ENCODE data around the gene NCAPG2.

NCAPG2 gene

DNA sequence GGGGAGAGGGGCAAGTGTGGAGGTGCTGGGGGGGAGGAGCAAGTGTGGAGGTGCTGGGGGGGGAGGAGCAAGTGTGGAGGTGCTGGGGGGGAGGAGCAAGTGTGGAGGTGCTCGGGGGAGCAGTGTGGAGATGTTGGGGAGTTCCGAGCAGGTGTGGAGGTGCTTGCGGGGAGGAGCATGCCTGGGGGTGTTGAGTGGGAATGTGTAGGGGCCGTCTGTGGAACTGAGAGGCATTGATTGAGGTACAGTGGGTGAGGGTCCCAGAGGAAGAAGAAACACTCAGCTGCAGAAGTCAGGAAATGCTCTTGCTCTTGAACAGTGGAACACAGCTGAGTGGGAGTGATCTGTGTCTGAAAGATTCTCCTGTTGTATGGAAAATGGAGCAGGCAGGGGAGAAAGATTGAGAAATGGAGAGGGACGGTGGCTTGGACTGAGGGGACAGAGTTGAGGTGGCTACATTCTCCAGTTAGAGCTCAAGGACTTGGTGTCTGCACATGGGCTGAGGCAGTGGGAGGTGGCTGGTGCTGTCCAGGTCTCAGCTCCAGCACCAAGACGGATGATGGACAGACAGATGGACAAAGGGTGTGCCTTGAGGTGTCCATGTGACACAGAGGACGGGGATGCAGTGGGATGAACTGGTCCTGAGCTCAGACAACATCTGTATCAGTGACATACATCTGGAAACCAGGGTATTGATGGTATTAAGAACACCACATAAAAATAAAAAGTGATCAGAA is 25.2 kb upstream of the NCAPG2 start:
- Histone ChIP-seq H3K4me1 (no peaks in the 10 kb centered on the region), H3K4me3 (no peak overlapping the region), H3K9me3 (no peaks in the 10 kb centered on the region), H3K36me3 (replicated peaks) (no peaks in the 10 kb centered on the region; the same call in 1 of the 2 replicates), H3K27me3 (ENCODE audit: low read depth) (no peaks in the 10 kb centered on the region)
- in situ Hi-C loops (cut with MboI; ENCODE audit: low sequenced_read_pairs): no loop called here
- no peak for DNase-seq (ENCODE audit: low spot score in 2 of 2)

DNA sequence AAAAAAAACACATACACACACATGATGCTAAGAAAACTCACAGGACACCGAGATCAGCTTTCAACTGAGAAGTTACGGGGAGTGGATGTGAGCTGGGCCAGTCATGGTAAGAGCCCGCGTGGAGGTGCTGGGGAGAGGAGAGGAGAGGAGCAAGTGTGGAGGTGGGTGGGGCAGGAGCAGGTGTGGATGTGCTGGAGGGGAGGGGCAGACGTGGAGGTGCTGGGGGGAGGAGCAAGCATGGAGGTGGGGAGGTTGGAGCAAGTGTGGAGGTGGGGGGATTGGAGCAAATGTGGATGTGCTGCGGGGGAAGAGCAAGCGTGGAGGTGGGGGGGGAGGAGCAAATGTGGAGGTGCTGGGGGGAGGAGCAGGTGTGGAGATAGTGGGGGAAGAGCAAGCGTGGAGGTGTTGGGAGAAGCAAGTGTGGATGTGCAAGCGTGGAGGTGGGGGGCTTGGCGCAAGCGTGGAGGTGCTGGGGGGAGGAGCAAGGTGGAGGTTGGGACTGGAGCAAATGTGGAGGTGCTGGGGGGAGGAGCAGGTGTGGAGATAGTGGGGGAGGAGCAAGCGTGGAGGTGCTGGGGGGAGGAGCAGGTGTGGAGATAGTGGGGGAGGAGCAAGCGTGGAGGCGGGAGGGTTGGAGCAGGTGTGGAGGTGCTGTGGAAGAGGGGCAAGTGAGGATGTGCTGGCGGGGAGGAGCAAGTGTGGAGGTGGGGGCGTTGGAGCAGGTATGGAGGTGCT is 24.5 kb upstream of the NCAPG2 start:
- Histone ChIP-seq H3K4me3 (no peak overlapping the region), H3K27me3 (ENCODE audit: low read depth) (no peaks in the 10 kb centered on the region), H3K36me3 (replicated peaks) (no peaks in the 10 kb centered on the region; the same call in 1 of the 2 replicates), H3K4me1 (no peaks in the 10 kb centered on the region), H3K9me3 (no peaks in the 10 kb centered on the region)
- in situ Hi-C loops (cut with MboI; ENCODE audit: low sequenced_read_pairs): no loop called here
- DNase-seq (ENCODE audit: low spot score in 2 of 2): no peak

DNA sequence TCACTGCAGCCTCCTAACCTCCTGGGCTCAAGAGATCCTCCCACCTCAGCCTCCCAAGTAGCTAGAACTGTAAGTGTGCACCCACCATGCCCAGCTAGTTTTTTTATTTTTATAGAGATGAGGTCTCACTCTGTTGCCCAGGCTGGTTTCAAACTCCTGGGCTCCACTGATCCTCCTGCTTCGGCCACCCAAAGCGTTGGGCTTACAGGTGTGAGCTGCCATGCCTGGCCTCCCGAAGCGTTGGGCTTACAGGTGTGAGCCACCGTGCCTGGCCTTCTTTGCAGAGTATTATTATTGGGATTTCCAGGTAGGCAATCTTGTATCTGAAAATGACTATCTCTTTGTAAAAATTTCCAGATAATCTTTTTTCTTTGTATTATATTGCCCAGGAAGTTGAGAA is 23.1 kb upstream of the NCAPG2 start:
- Histone ChIP-seq H3K9me3 (no peaks in the 10 kb centered on the region), H3K36me3 (replicated peaks) (no peaks in the 10 kb centered on the region), H3K4me1 (no peaks in the 10 kb centered on the region), H3K4me3 (no peak overlapping the region), H3K27me3 (ENCODE audit: low read depth) (no peaks in the 10 kb centered on the region)
- DNase-seq (ENCODE audit: low spot score in 2 of 2): no peak
- in situ Hi-C loops (cut with MboI; ENCODE audit: low sequenced_read_pairs): no loop called here

DNA sequence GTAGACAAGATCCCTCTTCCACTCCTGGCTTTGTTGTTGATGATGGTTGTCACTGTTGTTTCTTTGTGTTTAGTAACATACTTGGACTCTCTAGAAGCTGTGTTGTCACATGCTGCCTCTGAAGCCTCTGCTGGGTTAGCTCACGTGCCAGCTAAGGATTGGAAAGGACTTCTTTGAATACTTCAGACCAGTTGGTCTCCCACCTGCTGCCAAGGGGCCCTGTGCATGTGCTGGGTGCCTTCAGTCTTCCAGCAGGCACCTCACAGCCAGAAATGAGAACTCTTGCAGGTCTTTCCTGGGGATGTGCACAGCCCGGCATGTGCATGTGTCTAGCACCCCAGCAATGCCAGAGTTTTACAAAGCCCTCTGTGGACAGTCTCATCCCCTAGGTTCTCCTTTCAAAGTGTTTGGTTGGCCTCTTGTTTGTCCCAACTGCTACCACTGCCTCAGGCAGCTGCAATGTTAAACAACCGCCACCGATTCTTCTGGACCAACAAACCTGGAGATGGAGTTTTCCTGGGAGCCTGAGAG is 21.7 kb upstream of the NCAPG2 start:
- no peaks in the 10 kb centered on the region for H3K36me3 ChIP-seq (replicated peaks)
- H3K4me3 ChIP-seq: no peak overlapping the region
- in situ Hi-C loops (cut with MboI; ENCODE audit: low sequenced_read_pairs): no loop called here
- no peak for DNase-seq (ENCODE audit: low spot score in 2 of 2)
- no peaks in the 10 kb centered on the region for H3K4me1 ChIP-seq
- no peaks in the 10 kb centered on the region for H3K27me3 ChIP-seq (ENCODE audit: low read depth)
- H3K9me3 ChIP-seq: no peaks in the 10 kb centered on the region

DNA sequence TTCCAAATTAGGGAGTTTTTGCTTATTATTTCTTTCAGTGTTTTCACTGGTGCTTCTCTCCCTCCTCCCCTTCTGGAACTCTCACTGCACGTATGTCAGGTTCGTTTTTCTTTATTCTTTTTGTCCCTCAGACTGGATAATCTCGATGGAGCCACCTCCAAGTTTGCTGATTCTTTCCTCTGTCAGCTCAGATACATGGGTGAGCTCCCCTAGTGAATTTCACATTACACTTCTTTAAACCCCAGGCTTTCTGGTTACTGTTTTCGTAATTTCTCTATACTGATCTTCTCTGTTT is 20.8 kb upstream of the NCAPG2 start:
- H3K9me3 ChIP-seq: no peaks in the 10 kb centered on the region
- no peaks in the 10 kb centered on the region for H3K4me1 ChIP-seq
- H3K36me3 ChIP-seq (replicated peaks): no peaks in the 10 kb centered on the region
- in situ Hi-C loops (cut with MboI; ENCODE audit: low sequenced_read_pairs): no loop called here
- no peak overlapping the region for H3K4me3 ChIP-seq
- DNase-seq (ENCODE audit: low spot score in 2 of 2): no peak
- no peaks in the 10 kb centered on the region for H3K27me3 ChIP-seq (ENCODE audit: low read depth)

DNA sequence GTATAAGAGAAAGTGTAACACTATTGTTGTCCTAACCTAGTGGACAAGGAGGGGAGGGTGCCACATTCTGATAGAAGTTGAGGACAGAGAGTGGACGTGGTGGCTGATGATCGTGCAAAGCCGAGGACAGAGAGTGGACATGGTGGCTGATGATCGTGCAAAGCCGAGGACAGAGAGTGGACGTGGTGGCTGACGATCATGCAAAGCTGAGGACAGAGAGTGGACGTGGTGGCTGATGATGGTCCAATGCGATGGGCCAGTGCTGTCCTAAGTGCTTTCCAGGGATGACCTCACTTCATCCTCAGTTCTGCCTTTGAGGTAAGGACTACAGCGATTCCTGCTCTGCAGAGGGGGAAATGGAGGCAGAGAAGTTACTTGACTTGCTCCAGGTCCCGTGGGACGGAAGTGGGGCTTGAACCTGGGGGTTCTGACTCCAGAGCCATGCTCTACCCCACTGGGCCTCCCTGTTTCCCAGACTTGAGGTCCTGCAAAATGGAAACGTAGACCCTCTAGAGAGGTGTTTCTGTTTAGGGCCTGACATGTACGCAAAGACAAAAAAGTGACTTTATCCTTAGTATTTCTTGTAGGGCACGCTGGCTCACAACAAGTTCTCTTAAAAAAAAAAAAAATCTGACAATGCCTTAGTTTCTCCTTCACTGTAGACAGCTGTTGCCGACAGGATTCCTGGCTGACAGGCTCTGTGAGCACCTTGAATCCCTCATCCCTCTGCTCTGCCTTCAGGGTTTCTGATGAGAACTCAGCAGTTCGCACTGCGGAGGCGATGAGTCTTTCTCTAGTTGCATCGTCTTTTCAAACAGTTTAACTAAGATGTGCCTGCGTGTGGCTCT is 20.3 kb upstream of the NCAPG2 start:
- Histone ChIP-seq H3K4me3 (no peak overlapping the region), H3K36me3 (replicated peaks) (no peaks in the 10 kb centered on the region), H3K4me1 (no peaks in the 10 kb centered on the region), H3K9me3 (no peaks in the 10 kb centered on the region), H3K27me3 (ENCODE audit: low read depth) (no peaks in the 10 kb centered on the region)
- no peak for DNase-seq (ENCODE audit: low spot score in 2 of 2)
- in situ Hi-C loops (cut with MboI; ENCODE audit: low sequenced_read_pairs): no loop called here

DNA sequence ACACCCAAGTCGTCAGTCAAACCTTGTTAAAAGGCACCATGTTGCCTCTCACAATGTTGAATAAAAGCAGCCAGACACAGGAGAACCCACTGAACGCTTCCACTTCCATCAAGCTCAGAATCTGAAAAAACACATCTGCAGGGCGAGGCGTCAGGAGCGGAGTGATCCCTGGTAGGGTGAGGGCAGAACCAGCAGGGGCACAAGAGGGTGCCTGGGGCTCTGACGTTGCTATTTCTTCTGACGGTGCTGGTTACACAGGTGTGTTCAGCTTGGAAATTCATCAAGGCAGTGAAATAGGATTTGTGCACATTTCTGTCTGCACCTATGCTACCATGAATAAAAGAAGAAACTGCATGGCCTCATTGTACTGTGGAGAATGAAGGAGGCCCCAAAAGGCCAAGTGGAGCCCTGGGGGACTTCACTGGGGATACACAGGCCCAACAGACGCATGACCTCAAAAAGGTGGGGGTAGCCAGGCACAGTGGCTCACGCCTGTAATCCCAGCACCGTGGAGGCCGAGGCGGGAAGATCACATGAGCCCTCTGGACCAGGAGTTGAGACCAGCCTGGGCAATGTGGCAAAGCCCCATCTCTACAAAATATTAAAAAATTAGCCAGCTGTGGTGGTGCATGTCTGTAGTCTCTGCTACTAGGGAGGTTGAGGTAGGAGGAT is 19.2 kb upstream of the NCAPG2 start:
- no peaks in the 10 kb centered on the region for H3K9me3 ChIP-seq
- H3K27me3 ChIP-seq (ENCODE audit: low read depth): no peaks in the 10 kb centered on the region
- H3K4me3 ChIP-seq: no peak overlapping the region
- H3K4me1 ChIP-seq: no peaks in the 10 kb centered on the region
- in situ Hi-C loops (cut with MboI; ENCODE audit: low sequenced_read_pairs): no loop called here
- no peaks in the 10 kb centered on the region for H3K36me3 ChIP-seq (replicated peaks)
- no peak for DNase-seq (ENCODE audit: low spot score in 2 of 2)

DNA sequence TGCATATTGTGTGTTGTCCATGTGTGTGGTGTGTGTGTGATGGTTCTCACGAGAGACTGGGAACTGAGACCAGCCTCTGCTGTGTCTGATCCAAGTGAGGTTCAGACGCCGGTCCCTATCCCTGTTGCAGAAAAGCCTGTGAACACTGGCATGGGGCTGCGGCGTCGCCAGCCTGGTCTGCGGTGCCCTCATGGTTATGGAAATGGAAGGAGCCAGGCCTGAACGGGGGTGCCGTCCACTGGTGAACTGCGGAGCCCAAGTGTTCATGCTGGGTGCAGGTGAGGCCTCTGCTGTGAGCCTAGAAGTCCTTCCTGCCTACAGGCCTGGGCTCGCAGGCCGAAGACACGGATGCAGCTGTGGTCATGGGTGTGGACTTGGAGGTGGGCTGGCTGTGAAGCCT is 18.7 kb upstream of the NCAPG2 start:
- no peaks in the 10 kb centered on the region for H3K36me3 ChIP-seq (replicated peaks)
- no peaks in the 10 kb centered on the region for H3K27me3 ChIP-seq (ENCODE audit: low read depth)
- no peak overlapping the region for H3K4me3 ChIP-seq
- no peaks in the 10 kb centered on the region for H3K9me3 ChIP-seq
- no peak for DNase-seq (ENCODE audit: low spot score in 2 of 2)
- in situ Hi-C loops (cut with MboI; ENCODE audit: low sequenced_read_pairs): no loop called here
- no peaks in the 10 kb centered on the region for H3K4me1 ChIP-seq

DNA sequence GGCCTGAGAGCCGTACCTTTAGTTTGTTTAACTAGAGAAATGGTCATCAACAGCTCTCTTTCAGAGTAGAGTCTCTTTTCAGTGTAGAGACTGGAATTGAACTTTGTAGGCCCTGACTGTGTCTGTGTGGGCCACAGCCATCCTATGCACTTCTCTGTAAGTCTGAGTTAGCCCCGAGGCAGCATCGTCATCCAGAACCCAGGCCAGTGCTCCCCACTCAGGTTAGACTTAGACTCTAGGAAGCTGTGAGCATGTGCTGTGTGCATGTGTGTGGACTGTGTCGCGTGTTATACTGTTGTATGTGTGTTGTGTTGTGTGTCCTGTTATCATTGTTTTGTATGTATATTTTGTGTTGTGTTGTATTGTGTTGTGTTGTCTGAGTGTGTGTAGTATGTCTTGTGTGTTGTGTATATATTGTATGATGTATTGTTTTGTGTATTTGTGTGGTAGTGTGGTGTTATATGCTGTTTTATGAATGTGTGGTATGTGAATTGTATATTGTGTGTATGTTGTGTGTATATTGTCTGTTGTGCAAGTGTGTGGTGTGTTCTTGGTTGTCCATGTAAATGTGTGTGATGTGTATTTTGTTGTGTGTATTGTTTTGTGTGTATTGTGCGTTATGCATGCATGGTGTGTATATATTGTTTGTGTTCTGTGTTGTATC is 18.1 kb upstream of the NCAPG2 start:
- Histone ChIP-seq H3K9me3 (no peaks in the 10 kb centered on the region), H3K27me3 (ENCODE audit: low read depth) (no peaks in the 10 kb centered on the region), H3K36me3 (replicated peaks) (no peaks in the 10 kb centered on the region), H3K4me1 (no peaks in the 10 kb centered on the region), H3K4me3 (no peak overlapping the region)
- in situ Hi-C loops (cut with MboI; ENCODE audit: low sequenced_read_pairs): no loop called here
- DNase-seq (ENCODE audit: low spot score in 2 of 2): no peak

DNA sequence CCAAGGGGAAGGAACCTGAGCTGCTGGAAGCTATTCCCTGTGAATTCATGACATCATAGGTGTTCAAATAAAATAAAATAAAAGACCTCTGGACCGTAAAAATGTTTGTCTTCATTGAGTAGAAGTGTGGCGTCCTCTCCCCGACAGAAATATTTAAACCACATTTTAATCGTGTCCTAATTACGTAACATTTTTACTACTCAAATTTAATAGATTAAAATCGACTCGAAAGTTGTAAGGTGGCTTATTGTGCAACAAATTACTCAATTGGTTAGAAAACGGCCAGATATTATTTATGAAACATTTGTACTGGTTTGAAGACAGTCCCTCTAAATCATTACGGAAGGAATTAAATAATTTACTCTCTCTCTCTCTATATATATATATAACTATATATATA is 15.5 kb upstream of the NCAPG2 start:
- DNase-seq (ENCODE audit: low spot score in 2 of 2): no peak
- in situ Hi-C loops (cut with MboI; ENCODE audit: low sequenced_read_pairs): no loop called here
- Histone ChIP-seq H3K9me3 (no peaks in the 10 kb centered on the region), H3K4me3 (no peak overlapping the region), H3K27me3 (ENCODE audit: low read depth) (peaks cover 8% of the 10 kb centered on the region), H3K4me1 (no peaks in the 10 kb centered on the region), H3K36me3 (replicated peaks) (no peaks in the 10 kb centered on the region)

DNA sequence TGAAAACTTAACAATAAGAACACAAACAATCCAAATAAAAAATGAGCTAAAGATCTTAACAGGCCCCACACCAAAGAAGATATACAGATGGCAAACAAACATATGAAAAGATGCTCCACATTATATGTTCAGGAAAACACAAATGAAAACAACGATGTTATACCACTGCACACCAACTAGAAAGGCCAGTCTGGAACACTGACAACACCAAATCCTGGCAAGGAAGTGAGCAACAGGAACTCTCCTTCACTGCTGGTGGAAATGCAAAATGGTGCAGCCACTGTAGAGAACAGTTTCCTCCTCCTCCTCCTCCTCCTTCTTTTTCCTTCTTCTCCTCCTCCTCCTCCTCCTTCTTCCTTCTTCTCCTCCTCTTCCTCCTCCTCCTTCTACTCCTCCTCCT is 12.2 kb upstream of the NCAPG2 start:
- H3K4me1 ChIP-seq: no peaks in the 10 kb centered on the region
- no peak for DNase-seq (ENCODE audit: low spot score in 2 of 2)
- no peaks in the 10 kb centered on the region for H3K36me3 ChIP-seq (replicated peaks)
- H3K27me3 ChIP-seq (ENCODE audit: low read depth): peaks cover 8% of the 10 kb centered on the region
- in situ Hi-C loops (cut with MboI; ENCODE audit: low sequenced_read_pairs): no loop called here
- no peak overlapping the region for H3K4me3 ChIP-seq
- no peaks in the 10 kb centered on the region for H3K9me3 ChIP-seq

DNA sequence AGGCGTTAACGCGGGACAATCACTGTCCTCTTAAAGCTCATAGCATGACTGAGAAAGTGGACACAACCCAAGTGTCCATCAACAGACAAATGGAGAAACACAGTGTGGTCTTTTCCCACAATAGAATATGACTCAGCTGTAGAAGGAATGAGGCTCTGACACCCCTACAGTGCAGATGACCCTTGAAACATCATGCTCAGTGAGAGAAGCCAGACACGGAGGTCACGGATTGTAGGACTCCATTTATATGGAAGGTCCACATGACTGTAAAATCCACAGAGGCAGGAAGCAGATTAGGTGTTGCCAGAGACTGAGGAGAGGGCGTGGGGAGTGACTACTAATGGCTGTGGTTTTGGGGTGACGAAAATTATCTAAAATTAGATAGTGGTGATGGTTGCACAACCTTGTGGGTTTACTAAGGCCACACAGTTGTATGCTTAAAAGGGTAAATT is 6.1 kb upstream of the NCAPG2 start:
- Histone ChIP-seq H3K9me3 (no peaks in the 10 kb centered on the region; the same call in 1 of the 2 replicates), H3K27me3 (ENCODE audit: low read depth) (no peaks in the 10 kb centered on the region), H3K4me3 (no peak overlapping the region), H3K4me1 (no peaks in the 10 kb centered on the region), H3K36me3 (replicated peaks) (no peaks in the 10 kb centered on the region)
- no peak for DNase-seq (ENCODE audit: low spot score in 2 of 2)
- in situ Hi-C loops (cut with MboI; ENCODE audit: low sequenced_read_pairs): no loop called here

DNA sequence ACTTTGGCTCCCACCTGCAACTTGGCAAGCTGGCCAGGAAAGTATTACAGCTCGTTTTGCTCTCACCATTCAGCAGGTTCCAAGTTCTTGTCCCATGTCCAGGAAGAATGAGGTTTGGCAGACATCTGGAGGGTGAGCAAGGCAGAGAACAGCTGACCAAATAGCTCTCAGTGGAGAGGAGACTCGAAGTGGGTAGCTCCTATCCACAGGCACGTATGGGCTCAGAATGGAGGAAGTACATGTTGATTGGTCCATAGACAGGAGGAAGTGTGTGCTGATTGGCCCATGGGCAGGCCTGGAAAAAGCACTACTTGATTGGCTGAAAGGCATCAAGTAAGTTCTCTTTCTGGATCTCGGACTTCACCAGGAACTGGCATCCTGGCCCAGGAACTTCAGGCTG is 3.0 kb upstream of the NCAPG2 start:
- in situ Hi-C loops (cut with MboI; ENCODE audit: low sequenced_read_pairs): no loop called here
- Histone ChIP-seq H3K9me3 (no peaks in the 10 kb centered on the region; the same call in 1 of the 2 replicates), H3K36me3 (replicated peaks) (peaks cover 5% of the 10 kb centered on the region), H3K27me3 (ENCODE audit: low read depth) (no peaks in the 10 kb centered on the region), H3K4me3 (no peak overlapping the region), H3K4me1 (peaks cover 10% of the 10 kb centered on the region)
- no peak for DNase-seq (ENCODE audit: low spot score in 2 of 2)

All from HAP-1 (cell line).